ENCODE data around the gene SERPINB2. TPM values are rescaled to one million over a fixed set of nuclear protein-coding genes. Genes with fewer than 3 reads are reported as not detected.

SERPINB2 gene
- total RNA-seq, 2 experiments from 2014 or later: 0.25 TPM; not detected in 1

DNA sequence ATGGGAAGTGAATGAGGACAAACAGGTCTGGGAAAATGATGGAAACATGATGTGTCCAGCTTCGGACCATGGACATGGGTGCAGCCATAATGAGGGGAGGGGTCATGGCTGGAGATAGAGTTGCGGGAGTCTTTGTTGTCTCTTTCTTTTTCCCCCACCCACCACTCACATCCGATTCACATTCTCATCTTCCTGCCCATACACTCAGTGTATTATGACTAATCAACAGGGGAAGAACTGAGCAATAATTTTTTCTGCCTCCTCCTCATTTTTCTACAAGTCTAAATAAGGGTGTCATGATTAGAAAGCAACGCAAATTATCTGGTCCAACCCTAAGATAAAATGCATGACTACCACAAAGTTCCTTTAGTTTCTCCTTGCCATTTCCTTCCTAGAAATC is 5.7 kb upstream of the SERPINB2 start:
- H3K36me3 Mint-ChIP-seq (ENCODE audit: low read depth): no peaks in the 10 kb centered on the region
- POLR2A ChIA-PET: no interaction called here
- ATAC-seq (ENCODE audit: poor library complexity): no peak

GRCh38 chr18:63882333-63883141 is 5.0 kb upstream of the SERPINB2 start:
- DNase-seq (peak in 1 of 14 experiments; percentile 36), ATAC-seq (ENCODE audit: poor library complexity) (no peak)
- POLR2A ChIA-PET: no interaction called here
- CTCF ChIA-PET: no interaction called here
- H3K27me3 ChIP-seq (ENCODE audit: control insufficient read depth in 1 of 2, insufficient read depth in 2 of 2, low read length in 2 of 2): peaks cover 4 to 5% of the 10 kb centered on the region in 2 experiments
- no peaks in the 10 kb centered on the region for H3K9me3 ChIP-seq (ENCODE audit: control insufficient read depth in 1 of 2, insufficient read depth in 1 of 2, low read length in 2 of 2)
- Mint-ChIP-seq H3K27ac (no peak overlapping the region), H3K4me1 (ENCODE audit: low read depth) (no peaks in the 10 kb centered on the region), H3K36me3 (ENCODE audit: low read depth) (no peaks in the 10 kb centered on the region), H3K4me3 (no peak overlapping the region), H3K27me3 (peaks cover 8% of the 10 kb centered on the region), H3K9me3 (no peaks in the 10 kb centered on the region)
- no peak for TF ChIP-seq CTCF (IDR thresholded peaks at IDR 0.05)
- H3K27ac ChIP-seq (ENCODE audit: low read depth in 1 of 2, low read length in 2 of 2): no peak overlapping the region
- H3K4me1 ChIP-seq (ENCODE audit: insufficient read depth, low read length): no peaks in the 10 kb centered on the region
- intact Hi-C loops (cut with DNase I, micrococcal nuclease): no loop called here
- no peak overlapping the region for H3K4me3 ChIP-seq (ENCODE audit: low read length)
- H3K36me3 ChIP-seq (ENCODE audit: insufficient read depth, low read length): no peaks in the 10 kb centered on the region

More for the DNA sequence above, 5.7 kb upstream of the SERPINB2 start:
- CTCF ChIA-PET: no interaction called here
- intact Hi-C loops (cut with DNase I, micrococcal nuclease): no loop called here
- Mint-ChIP-seq H3K9me3 (no peaks in the 10 kb centered on the region), H3K27ac (no peak overlapping the region), H3K27me3 (peaks cover 8% of the 10 kb centered on the region), H3K4me1 (ENCODE audit: low read depth) (no peaks in the 10 kb centered on the region), H3K4me3 (no peak overlapping the region)
- H3K4me1 ChIP-seq (ENCODE audit: insufficient read depth, low read length): no peaks in the 10 kb centered on the region
- no peak for TF ChIP-seq CTCF (IDR thresholded peaks at IDR 0.05)
- no peak for DNase-seq
- H3K27ac ChIP-seq (ENCODE audit: low read depth in 1 of 2, low read length in 2 of 2): no peak overlapping the region
- no peaks in the 10 kb centered on the region for H3K36me3 ChIP-seq (ENCODE audit: insufficient read depth, low read length)
- H3K27me3 ChIP-seq (ENCODE audit: control insufficient read depth in 1 of 2, insufficient read depth in 2 of 2, low read length in 2 of 2): peaks cover 4 to 5% of the 10 kb centered on the region in 2 experiments
- H3K4me3 ChIP-seq (ENCODE audit: low read length): no peak overlapping the region
- H3K9me3 ChIP-seq (ENCODE audit: control insufficient read depth in 1 of 2, insufficient read depth in 1 of 2, low read length in 2 of 2): no peaks in the 10 kb centered on the region

GRCh38 chr18:63883617-63884016 is 3.9 kb upstream of the SERPINB2 start:
- Histone ChIP-seq H3K4me3 (ENCODE audit: low read length) (no peak overlapping the region), H3K4me1 (ENCODE audit: insufficient read depth, low read length) (no peaks in the 10 kb centered on the region), H3K27me3 (ENCODE audit: control insufficient read depth in 1 of 2, insufficient read depth in 2 of 2, low read length in 2 of 2) (peaks cover 4 to 5% of the 10 kb centered on the region in 2 experiments), H3K27ac (ENCODE audit: low read depth in 1 of 2, low read length in 2 of 2) (no peak overlapping the region), H3K36me3 (ENCODE audit: insufficient read depth, low read length) (no peaks in the 10 kb centered on the region), H3K9me3 (ENCODE audit: control insufficient read depth in 1 of 2, insufficient read depth in 1 of 2, low read length in 2 of 2) (no peaks in the 10 kb centered on the region)
- peaks cover 8% of the 10 kb centered on the region for H3K27me3 Mint-ChIP-seq
- POLR2A ChIA-PET: no interaction called here
- H3K36me3 Mint-ChIP-seq (ENCODE audit: low read depth): no peaks in the 10 kb centered on the region
- intact Hi-C loops (cut with DNase I, micrococcal nuclease): no loop called here
- TF ChIP-seq CTCF (IDR thresholded peaks at IDR 0.05): no peak
- no peaks in the 10 kb centered on the region for H3K9me3 Mint-ChIP-seq
- CTCF ChIA-PET: no interaction called here
- DNase-seq: no peak
- no peak overlapping the region for H3K4me3 Mint-ChIP-seq
- no peaks in the 10 kb centered on the region for H3K4me1 Mint-ChIP-seq (ENCODE audit: low read depth)
- H3K27ac Mint-ChIP-seq: no peak overlapping the region
- no peak for ATAC-seq (ENCODE audit: poor library complexity)

Measured in CD4-positive, alpha-beta T cell (primary cell).